Measurements from ENCODE around the gene SH3PXD2A. TPM values are rescaled to one million over a fixed set of nuclear protein-coding genes. Genes with fewer than 3 reads are reported as not detected.
A peak's percentile ranks its signal among the peaks of the same experiment; 100 is the strongest.

Gene SH3PXD2A
- total RNA-seq, 4 donors from 2014 or later = 128 to 154 (median 136) TPM

DNA sequence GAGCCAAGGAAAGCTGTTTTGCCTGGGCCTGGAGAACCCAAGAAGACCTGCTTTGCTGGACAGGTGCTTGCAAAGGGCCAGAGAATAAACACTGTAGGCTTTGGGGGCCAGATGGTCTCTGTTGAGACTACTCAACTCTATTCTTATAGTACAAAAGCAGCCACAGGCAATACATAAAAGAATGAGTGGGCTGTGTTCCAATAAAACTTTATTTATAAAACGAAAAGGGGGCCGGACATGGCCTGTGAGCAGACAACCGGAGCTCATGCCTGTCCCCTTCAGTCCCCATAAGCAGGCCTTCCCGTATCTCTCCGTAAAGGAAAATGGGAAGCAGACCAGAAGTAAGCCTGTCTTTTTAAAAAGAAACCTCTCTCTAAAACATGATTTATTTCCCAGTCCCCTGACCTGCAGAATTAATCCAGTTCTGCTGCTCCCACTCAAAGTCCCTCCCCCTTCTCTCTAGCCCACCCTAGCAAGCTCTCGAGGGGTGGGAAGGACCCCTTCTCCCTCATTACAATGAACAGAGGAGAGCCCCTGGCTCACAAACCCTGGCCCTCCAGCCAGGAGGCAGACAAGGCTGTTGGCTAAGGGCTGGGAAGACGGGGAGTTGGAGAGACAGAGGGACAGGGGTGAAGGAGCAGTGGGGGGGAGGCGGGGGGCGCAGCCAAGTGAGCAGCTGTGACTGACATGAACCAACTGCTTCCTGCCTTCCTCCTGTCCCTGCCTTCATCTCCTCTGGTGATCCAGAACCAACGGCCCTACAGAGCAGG lies 184.1 kb downstream of the SH3PXD2A start:
- Histone ChIP-seq H3K4me3 (no peak overlapping the region), H3K27me3 (no peaks in the 10 kb centered on the region), H3K27ac (peak overlapping the region in 2 of 4 donors; percentile 97), H3K4me1 (peaks cover 0 to 86% (median 46%) of the 10 kb centered on the region in 4 donors), H3K36me3 (no peaks in the 10 kb centered on the region), H3K9me3 (no peaks in the 10 kb centered on the region)
- TF ChIP-seq, protein P1, sequence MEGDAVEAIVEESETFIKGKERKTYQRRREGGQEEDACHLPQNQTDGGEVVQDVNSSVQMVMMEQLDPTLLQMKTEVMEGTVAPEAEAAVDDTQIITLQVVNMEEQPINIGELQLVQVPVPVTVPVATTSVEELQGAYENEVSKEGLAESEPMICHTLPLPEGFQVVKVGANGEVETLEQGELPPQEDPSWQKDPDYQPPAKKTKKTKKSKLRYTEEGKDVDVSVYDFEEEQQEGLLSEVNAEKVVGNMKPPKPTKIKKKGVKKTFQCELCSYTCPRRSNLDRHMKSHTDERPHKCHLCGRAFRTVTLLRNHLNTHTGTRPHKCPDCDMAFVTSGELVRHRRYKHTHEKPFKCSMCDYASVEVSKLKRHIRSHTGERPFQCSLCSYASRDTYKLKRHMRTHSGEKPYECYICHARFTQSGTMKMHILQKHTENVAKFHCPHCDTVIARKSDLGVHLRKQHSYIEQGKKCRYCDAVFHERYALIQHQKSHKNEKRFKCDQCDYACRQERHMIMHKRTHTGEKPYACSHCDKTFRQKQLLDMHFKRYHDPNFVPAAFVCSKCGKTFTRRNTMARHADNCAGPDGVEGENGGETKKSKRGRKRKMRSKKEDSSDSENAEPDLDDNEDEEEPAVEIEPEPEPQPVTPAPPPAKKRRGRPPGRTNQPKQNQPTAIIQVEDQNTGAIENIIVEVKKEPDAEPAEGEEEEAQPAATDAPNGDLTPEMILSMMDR (IDR thresholded peaks at IDR 0.05) = no peak
- TF ChIP-seq POLR2A (IDR thresholded peaks at IDR 0.05) (no peak), EP300 (IDR thresholded peaks at IDR 0.05) (no peak)
- WGBS, 2 donors = 78 to 80% methylated on average over 10 of the region's 10 CpGs
- DNase-seq (ENCODE audit: low spot score in 2 of 2) = no peak

DNA sequence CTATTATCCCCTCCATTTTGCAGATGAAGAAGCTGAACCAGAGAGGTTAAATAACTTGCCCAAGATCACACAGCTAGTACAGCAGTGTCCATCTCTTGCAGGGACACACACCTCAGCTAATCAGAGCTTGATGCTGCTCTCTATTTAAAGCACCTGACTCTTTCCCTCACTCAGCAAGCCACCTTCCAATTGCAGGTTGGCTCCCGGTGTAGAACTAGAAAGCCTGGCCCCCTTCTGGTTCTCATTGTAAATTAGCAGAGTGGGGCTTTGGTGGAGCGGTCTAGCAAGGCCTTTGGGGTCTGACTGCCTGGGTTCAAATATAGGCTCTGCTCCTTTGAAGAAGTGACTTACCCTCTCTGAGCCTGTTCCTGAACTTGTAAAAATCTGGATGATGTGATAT lies 185.4 kb downstream of the SH3PXD2A start:
- peaks cover 0 to 87% (median 43%) of the 10 kb centered on the region in 4 donors for H3K4me1 ChIP-seq

DNA sequence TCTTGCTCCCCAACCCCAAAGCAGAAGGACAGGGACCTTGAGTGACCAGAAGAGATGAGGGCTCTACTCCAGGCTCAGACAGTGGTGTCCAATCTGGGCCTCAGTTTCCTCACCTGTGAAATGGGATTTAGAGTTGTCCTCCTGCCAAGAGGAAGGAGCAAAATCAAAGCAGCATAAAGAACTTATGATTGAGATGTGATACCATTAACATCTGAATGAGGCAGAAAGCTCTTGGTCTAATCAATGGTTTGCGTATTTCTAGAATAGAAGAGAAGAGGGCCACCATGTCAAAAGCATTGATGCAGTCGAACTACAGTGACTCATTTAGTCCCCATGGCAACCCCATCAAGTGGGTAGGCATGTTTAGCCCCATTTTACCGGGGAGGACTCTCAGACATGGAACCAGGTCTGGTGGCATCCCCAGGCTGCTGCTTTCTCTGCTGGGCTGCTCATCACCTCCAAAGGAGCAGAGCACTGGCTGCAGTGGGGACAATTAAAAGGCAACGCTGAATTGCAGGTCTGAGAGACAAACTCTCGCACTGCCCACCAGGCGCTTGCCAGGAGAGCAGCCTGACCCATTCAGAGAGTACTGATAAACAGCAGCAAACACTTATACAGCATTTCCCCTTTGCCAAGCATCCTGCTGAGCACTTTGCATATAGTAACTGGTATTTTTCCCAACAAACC lies 186.0 kb downstream of the SH3PXD2A start:
- Histone ChIP-seq H3K27me3 (no peaks in the 10 kb centered on the region), H3K4me3 (no peak overlapping the region), H3K27ac (peak overlapping the region; percentile 40 to 97 (median 70)), H3K36me3 (no peaks in the 10 kb centered on the region), H3K4me1 (peaks cover 0 to 87% (median 44%) of the 10 kb centered on the region in 4 donors), H3K9me3 (no peaks in the 10 kb centered on the region)
- whole genome bisulfite sequencing, 2 donors = 72 to 84% methylated on average over 6 of the region's 6 CpGs
- TF ChIP-seq, protein P1 (IDR thresholded peaks at IDR 0.05) = no peak
- TF ChIP-seq EP300 (IDR thresholded peaks at IDR 0.05) = no peak
- TF ChIP-seq POLR2A (IDR thresholded peaks at IDR 0.05) = no peak
- no peak for DNase-seq (ENCODE audit: low spot score in 2 of 2)

More for the DNA sequence above, 185.4 kb downstream of the SH3PXD2A start:
- TF ChIP-seq, protein P1 (IDR thresholded peaks at IDR 0.05) = no peak
- TF ChIP-seq POLR2A (IDR thresholded peaks at IDR 0.05) = no peak
- TF ChIP-seq EP300 (IDR thresholded peaks at IDR 0.05) = no peak
- Histone ChIP-seq H3K27ac (peak overlapping the region in 2 of 4 donors; percentile 91 to 97), H3K4me3 (no peak overlapping the region), H3K27me3 (no peaks in the 10 kb centered on the region), H3K36me3 (no peaks in the 10 kb centered on the region), H3K9me3 (no peaks in the 10 kb centered on the region)
- WGBS, 2 donors = 75 to 84% methylated on average over 2 of the region's 2 CpGs
- no peak for DNase-seq (ENCODE audit: low spot score in 2 of 2)

DNA sequence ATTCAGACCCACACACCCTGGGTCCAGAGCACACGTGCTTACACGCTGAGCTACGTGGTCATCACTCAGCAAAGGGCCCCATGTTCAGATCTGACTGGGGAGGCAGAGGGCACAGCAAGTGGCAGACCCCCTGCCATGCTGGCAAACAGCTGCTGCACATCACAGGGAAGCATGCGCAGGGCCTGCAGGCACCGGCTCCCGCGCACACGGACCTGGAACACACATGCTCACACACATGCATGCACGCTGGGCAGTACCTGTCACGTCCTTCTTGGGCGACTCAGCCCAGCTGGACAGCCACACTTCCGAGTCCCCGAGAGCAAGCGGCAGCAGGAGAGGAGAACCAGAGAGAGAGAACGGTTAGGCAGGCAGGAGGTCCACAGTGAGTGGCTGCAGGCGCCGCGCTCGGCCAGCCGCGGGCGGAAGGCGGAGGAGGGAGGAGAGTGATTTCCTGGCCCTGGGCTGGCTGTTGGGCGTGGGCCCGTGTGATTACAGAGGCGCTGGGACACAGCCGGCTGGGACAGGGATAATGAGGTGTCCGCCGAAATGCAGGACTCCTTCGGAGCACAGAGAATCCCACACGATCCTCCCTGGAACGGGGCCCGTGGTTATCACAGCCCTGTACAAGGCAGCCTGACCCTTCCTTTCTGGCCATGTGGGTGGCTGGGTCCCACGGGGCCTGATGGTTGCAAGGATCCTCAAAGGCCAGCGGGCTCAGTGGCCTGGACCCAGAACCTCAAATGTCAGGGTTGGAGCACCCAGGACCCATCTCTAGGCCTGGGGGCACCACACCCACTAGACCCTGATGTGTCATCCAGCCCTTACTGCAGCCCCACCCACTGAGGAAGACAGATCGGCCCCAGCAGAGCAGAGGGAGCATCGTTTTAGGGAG lies 186.8 kb downstream of the SH3PXD2A start:
- Histone ChIP-seq H3K27me3 (no peaks in the 10 kb centered on the region), H3K27ac (peak overlapping the region; percentile 40 to 97 (median 70)), H3K9me3 (no peaks in the 10 kb centered on the region), H3K4me3 (peak overlapping the region in 3 of 4 donors; percentile 19 to 30 (median 23)), H3K4me1 (peaks cover 0 to 87% (median 42%) of the 10 kb centered on the region in 4 donors), H3K36me3 (no peaks in the 10 kb centered on the region)
- peak; percentile 65 to 70 for DNase-seq (ENCODE audit: low spot score in 2 of 2)
- TF ChIP-seq, protein P1 (IDR thresholded peaks at IDR 0.05) = no peak
- TF ChIP-seq EP300 (IDR thresholded peaks at IDR 0.05) (peak in 1 of 2 donors; percentile 62), POLR2A (IDR thresholded peaks at IDR 0.05) (no peak)
- WGBS, 2 donors = 20% methylated on average over 31 to 35 of the region's 37 CpGs
